ENCODE data around the gene CNTNAP2.
"Not testable (repeated sequence)": the region's sequence is repeated elsewhere in the genome, so short reads cannot be mapped to it uniquely, and the experiment has no call there.

The CNTNAP2 gene

DNA sequence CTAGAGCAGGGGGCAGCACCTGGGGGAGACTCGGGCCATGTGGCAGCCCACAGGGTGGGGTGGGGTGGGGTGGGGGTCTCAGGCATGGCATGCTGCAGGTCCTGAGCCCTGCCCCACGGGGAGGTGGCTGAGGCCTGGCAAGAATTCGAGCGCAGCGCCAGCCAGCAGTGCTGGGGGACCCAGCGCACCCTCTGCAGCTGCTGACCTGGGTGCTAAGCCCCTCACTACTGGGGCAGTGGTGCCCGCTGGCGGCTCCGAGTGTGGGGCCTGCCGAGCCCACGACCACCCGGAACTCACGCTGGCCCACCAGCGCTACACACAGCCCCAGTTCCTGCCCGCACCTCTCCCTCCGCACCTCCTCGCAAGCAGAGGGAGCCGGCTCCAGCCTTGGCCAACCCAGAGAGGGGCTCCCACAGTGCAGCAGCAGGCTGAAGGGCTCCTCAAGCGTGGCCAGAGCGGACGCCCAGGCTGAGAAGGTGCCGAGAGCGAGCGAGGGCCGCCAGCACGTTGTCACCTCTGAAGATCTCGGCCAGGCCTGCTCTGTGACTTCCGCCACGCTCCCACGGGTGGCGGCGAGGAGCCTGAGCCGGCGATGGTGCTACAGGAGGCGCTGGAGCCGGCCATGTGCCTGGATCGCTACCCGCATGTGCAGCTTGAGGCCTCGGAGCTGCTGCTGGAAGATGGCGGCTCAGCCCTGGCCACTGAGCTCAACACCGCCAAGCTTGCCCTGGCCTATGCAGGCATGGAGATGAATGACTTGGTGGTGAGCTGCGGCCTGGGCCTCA lies 2328.9 kb downstream of the CNTNAP2 start:
- no peak for DNase-seq (ENCODE audit: low read depth)
- TF ChIP-seq, protein P1, sequence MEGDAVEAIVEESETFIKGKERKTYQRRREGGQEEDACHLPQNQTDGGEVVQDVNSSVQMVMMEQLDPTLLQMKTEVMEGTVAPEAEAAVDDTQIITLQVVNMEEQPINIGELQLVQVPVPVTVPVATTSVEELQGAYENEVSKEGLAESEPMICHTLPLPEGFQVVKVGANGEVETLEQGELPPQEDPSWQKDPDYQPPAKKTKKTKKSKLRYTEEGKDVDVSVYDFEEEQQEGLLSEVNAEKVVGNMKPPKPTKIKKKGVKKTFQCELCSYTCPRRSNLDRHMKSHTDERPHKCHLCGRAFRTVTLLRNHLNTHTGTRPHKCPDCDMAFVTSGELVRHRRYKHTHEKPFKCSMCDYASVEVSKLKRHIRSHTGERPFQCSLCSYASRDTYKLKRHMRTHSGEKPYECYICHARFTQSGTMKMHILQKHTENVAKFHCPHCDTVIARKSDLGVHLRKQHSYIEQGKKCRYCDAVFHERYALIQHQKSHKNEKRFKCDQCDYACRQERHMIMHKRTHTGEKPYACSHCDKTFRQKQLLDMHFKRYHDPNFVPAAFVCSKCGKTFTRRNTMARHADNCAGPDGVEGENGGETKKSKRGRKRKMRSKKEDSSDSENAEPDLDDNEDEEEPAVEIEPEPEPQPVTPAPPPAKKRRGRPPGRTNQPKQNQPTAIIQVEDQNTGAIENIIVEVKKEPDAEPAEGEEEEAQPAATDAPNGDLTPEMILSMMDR (IDR thresholded peaks at IDR 0.05; ENCODE audit: control insufficient read depth, extremely low read depth, insufficient read depth), result no peak
- H3K4me3 ChIP-seq (ENCODE audit: low read depth, low read length), result no peak overlapping the region

DNA sequence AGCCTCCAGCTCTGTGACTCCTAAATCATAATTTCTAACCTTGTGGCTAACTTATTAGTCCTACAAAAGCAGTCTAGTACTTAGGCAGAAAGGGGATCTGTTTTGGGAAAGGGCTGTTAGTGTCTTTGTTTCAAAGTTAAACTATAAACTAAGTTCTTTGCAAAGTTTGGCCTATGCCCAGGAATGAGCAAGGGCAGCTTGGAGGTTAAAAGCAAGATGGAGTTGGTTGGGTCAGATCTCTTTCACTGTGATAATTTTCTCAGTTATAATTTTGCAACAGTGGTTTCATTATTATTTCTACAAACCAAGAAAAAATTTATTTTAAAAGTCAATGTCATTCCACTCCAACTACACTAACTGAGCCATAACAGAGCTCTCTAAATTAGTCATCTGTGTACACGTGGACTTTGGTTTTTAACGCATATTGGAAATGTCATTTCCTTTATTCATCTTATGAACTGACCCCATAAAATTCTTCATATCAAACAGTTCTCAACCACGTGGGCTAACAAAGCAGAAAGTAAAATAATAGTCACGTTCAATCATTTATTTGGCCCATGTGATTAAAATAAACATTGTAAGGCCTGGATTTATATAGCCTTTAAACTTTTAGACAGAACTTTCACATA lies 2330.7 kb downstream of the CNTNAP2 start:
- DNase-seq (ENCODE audit: low read depth), result peak; percentile 78
- H3K4me3 ChIP-seq (ENCODE audit: low read depth, low read length), result no peak overlapping the region
- TF ChIP-seq, protein P1 (IDR thresholded peaks at IDR 0.05; ENCODE audit: control insufficient read depth, extremely low read depth, insufficient read depth), result no peak

GRCh38 chr7:148451526-148451925 lies 2334.9 kb downstream of the CNTNAP2 start:
- not testable (repeated sequence) for DNase-seq (ENCODE audit: low read depth); H3K4me3 ChIP-seq (ENCODE audit: low read depth, low read length)

- H3K4me3 ChIP-seq (ENCODE audit: low read depth, low read length), result no peak overlapping the region
- TF ChIP-seq, protein P1 (IDR thresholded peaks at IDR 0.05; ENCODE audit: control insufficient read depth, extremely low read depth, insufficient read depth), result no peak
- DNase-seq (ENCODE audit: low read depth), result no peak
Measured at GRCh38 chr7:148456351-148456750, 2339.8 kb downstream of the CNTNAP2 start.

- DNase-seq (ENCODE audit: low read depth), result no peak
Measured at GRCh38 chr7:148457310-148457921, 2340.8 kb downstream of the CNTNAP2 start.

GRCh38 chr7:148458263-148458662 lies 2341.7 kb downstream of the CNTNAP2 start:
- no peak for DNase-seq (ENCODE audit: low read depth)
- TF ChIP-seq, protein P1 (IDR thresholded peaks at IDR 0.05; ENCODE audit: control insufficient read depth, extremely low read depth, insufficient read depth), result no peak

More at GRCh38 chr7:148457310-148457921, 2340.8 kb downstream of the CNTNAP2 start:
- no peak overlapping the region for H3K4me3 ChIP-seq (ENCODE audit: low read depth, low read length)
- TF ChIP-seq, protein P1 (IDR thresholded peaks at IDR 0.05; ENCODE audit: control insufficient read depth, extremely low read depth, insufficient read depth), result no peak

GRCh38 chr7:148461392-148462179 lies 2345.0 kb downstream of the CNTNAP2 start:
- TF ChIP-seq, protein P1 (IDR thresholded peaks at IDR 0.05; ENCODE audit: control insufficient read depth, extremely low read depth, insufficient read depth), result no peak
- no peak overlapping the region for H3K4me3 ChIP-seq (ENCODE audit: low read depth, low read length)
- no peak for DNase-seq (ENCODE audit: low read depth)

More at GRCh38 chr7:148458263-148458662, 2341.7 kb downstream of the CNTNAP2 start:
- H3K4me3 ChIP-seq (ENCODE audit: low read depth, low read length), result no peak overlapping the region

- not testable (repeated sequence) for H3K4me3 ChIP-seq (ENCODE audit: low read depth, low read length); DNase-seq (ENCODE audit: low read depth)
Measured at GRCh38 chr7:148462774-148463173, 2346.2 kb downstream of the CNTNAP2 start.
